HG03457 (cell line): ENCODE data around the gene ZMYND8.
"Not testable (repeated sequence)": the region's sequence is repeated elsewhere in the genome, so short reads cannot be mapped to it uniquely, and the experiment has no call there.

Experiments used
- ATAC-seq: cut with Tn5 transposase; IDR thresholded peaks from one replicate; pipeline ENCODE4 v1.9.1; 2021; ENCODE audit warnings: moderate number of reproducible peaks; ENCODE audit not compliant: unreplicated experiment

Gene ZMYND8

GRCh38 chr20:47211036-47211435 lies 145.5 kb downstream of the ZMYND8 start:
- ATAC-seq, result no peak

GRCh38 chr20:47210470-47210869 lies 146.0 kb downstream of the ZMYND8 start:
- ATAC-seq, result no peak

GRCh38 chr20:47209982-47210381 lies 146.5 kb downstream of the ZMYND8 start:
- no peak for ATAC-seq

- ATAC-seq, result no peak
Measured at GRCh38 chr20:47208534-47209174, 147.8 kb downstream of the ZMYND8 start.

GRCh38 chr20:47206962-47207641 lies 149.4 kb downstream of the ZMYND8 start:
- no peak for ATAC-seq

- not testable (repeated sequence) for ATAC-seq
Measured at GRCh38 chr20:47206552-47206951, 149.9 kb downstream of the ZMYND8 start.

- no peak for ATAC-seq
Measured at GRCh38 chr20:47205577-47206123, 150.8 kb downstream of the ZMYND8 start.

- not testable (repeated sequence) for ATAC-seq
Measured at GRCh38 chr20:47204850-47205122, 151.7 kb downstream of the ZMYND8 start.

- ATAC-seq, result no peak
Measured at GRCh38 chr20:47204008-47204849, 152.3 kb downstream of the ZMYND8 start.

- ATAC-seq, result no peak
Measured at GRCh38 chr20:47202733-47203667, 153.5 kb downstream of the ZMYND8 start.

- ATAC-seq, result no peak
Measured at GRCh38 chr20:47201074-47201730, 155.3 kb downstream of the ZMYND8 start.

- ATAC-seq, result no peak
Measured at GRCh38 chr20:47198996-47199552, 157.4 kb downstream of the ZMYND8 start.

GRCh38 chr20:47198254-47198671 lies 158.2 kb downstream of the ZMYND8 start:
- no peak for ATAC-seq

GRCh38 chr20:47196091-47197081 lies 160.1 kb downstream of the ZMYND8 start:
- no peak for ATAC-seq

- no peak for ATAC-seq
Measured at GRCh38 chr20:47195573-47195972, 160.9 kb downstream of the ZMYND8 start.

GRCh38 chr20:47191956-47192355 lies 164.5 kb downstream of the ZMYND8 start:
- ATAC-seq, result no peak

GRCh38 chr20:47191074-47191673 lies 165.3 kb downstream of the ZMYND8 start:
- ATAC-seq, result no peak

- ATAC-seq, result no peak
Measured at GRCh38 chr20:47189060-47189459, 167.4 kb downstream of the ZMYND8 start.
